ENCODE results near the gene CEP78. TPM values are rescaled to one million over a fixed set of nuclear protein-coding genes. Genes with fewer than 3 reads are reported as not detected.

The CEP78 gene
- total RNA-seq, 1 donor from 2014 or later, result 44.8 TPM

- Mint-ChIP-seq H3K4me1 (ENCODE audit: unreplicated experiment) (peaks cover 34% of the 10 kb centered on the region), H3K4me3 (peak overlapping the region; percentile 94), H3K27me3 (no peaks in the 10 kb centered on the region), H3K27ac (peak overlapping the region; percentile 94), H3K9me3 (no peaks in the 10 kb centered on the region), H3K36me3 (peaks cover 10% of the 10 kb centered on the region)
- no peak for TF ChIP-seq CTCF (conservative IDR thresholded peaks at IDR 0.05)
- DNase-seq (ENCODE audit: extremely low spot score, unreplicated experiment), result no peak
These were observed 59.9 kb downstream of the CEP78 start for GRCh38 chr9:78295731-78296130.

- peaks cover 31% of the 10 kb centered on the region for H3K4me1 Mint-ChIP-seq (ENCODE audit: unreplicated experiment)
- peak overlapping the region; percentile 94 for H3K27ac Mint-ChIP-seq
- DNase-seq (ENCODE audit: extremely low spot score, unreplicated experiment), result no peak
- peak overlapping the region; percentile 94 for H3K4me3 Mint-ChIP-seq
- H3K9me3 Mint-ChIP-seq, result no peaks in the 10 kb centered on the region
- no peaks in the 10 kb centered on the region for H3K27me3 Mint-ChIP-seq
- TF ChIP-seq CTCF (conservative IDR thresholded peaks at IDR 0.05), result no peak
- H3K36me3 Mint-ChIP-seq, result peaks cover 11% of the 10 kb centered on the region
These were observed 60.5 kb downstream of the CEP78 start for GRCh38 chr9:78296201-78296892.

GRCh38 chr9:78296893-78297671 lies 61.2 kb downstream of the CEP78 start, which contains the start of gene PSAT1:
TSS of gene PSAT1 (plus strand) at chr9:78297125. CDS start at chr9:78297211, 86 bp downstream.
- peaks cover 24% of the 10 kb centered on the region for H3K4me1 Mint-ChIP-seq (ENCODE audit: unreplicated experiment)
- H3K4me3 Mint-ChIP-seq, result peak within 1 kb of the TSS; percentile 94
- peak; percentile 91 for DNase-seq (ENCODE audit: extremely low spot score, unreplicated experiment)
- no peak for TF ChIP-seq CTCF (conservative IDR thresholded peaks at IDR 0.05)
- peak within 1 kb of the TSS; percentile 94 for H3K27ac Mint-ChIP-seq
- H3K27me3 Mint-ChIP-seq, result no peaks in the 10 kb centered on the region
- H3K9me3 Mint-ChIP-seq, result no peaks in the 10 kb centered on the region
- peaks cover 18% of the 10 kb centered on the region for H3K36me3 Mint-ChIP-seq

- Mint-ChIP-seq H3K9me3 (no peaks in the 10 kb centered on the region), H3K4me3 (peak overlapping the region; percentile 94), H3K36me3 (peaks cover 20% of the 10 kb centered on the region)
These were observed 61.7 kb downstream of the CEP78 start for GRCh38 chr9:78297672-78297961.

More at GRCh38 chr9:78297672-78297961, 61.7 kb downstream of the CEP78 start:
- peaks cover 24% of the 10 kb centered on the region for H3K4me1 Mint-ChIP-seq (ENCODE audit: unreplicated experiment)
- no peak for TF ChIP-seq CTCF (conservative IDR thresholded peaks at IDR 0.05)
- H3K27me3 Mint-ChIP-seq, result no peaks in the 10 kb centered on the region
- H3K27ac Mint-ChIP-seq, result peak overlapping the region; percentile 94
- DNase-seq (ENCODE audit: extremely low spot score, unreplicated experiment), result no peak

Data from type B pancreatic cell (in vitro differentiated cells).